HepG2 (cell line): Measurements from ENCODE around the gene OR8G5. TPM values are rescaled to one million over a fixed set of nuclear protein-coding genes. Genes with fewer than 3 reads are reported as not detected.

Experiments
- ATAC-seq: fragments of 200-7000 bp; cut with Tn5 transposase; 3 replicates; pipeline ENCODE4 v1.9.1; 2020; ENCODE audit warnings: mild to moderate bottlenecking, moderate library complexity
- BruUV-seq: library from RNA; stranded (reverse); fragments of 400-500 nt; replicated peaks from 2 replicates; lab custom pipeline; 2021; lab: Mats Ljungman, UMichigan
- CTCF ChIA-PET: fragments of 300-600 bp; formaldehyde crosslinking; extraction: SDS; loops from one replicate; lab custom pipeline; 2021; ENCODE audit warnings: low total read pairs, inconsistent platforms, low intra/inter-chr PET ratio; lab: Yijun Ruan, JAX
- POLR2A ChIA-PET: fragments of 350-600 bp; sonication (Branson Sonifier 250); formaldehyde crosslinking; loops from one replicate; lab custom pipeline; 2020; ENCODE audit warnings: antibody characterized with exemption, inconsistent platforms; lab: Yijun Ruan, JAX
- DNase-seq: peaks from one replicate; pipeline ENCODE4 v3.0.0-alpha.2; 2015; ENCODE audit warnings: low spot score
- FAIRE-seq: peaks from 3 replicates; lab custom pipeline; 2011; peaks lifted over from hg19 to GRCh38; lab: Jason Lieb, UNC
- H2AFZ ChIP-seq: one replicate; pipeline ENCODE4 v1.6.1; 2011; ENCODE audit warnings: low read length, inconsistent platforms
- H3K27ac ChIP-seq: fragments of 300-600 bp; 3 replicates; pipeline ENCODE4 v1.8.0; 2011; ENCODE audit warnings: mixed run types, mild to moderate bottlenecking, mixed read lengths, low read length, inconsistent platforms; ENCODE audit not compliant: insufficient read depth; ENCODE audit errors: extremely low read length
- H3K27me3 ChIP-seq, 2 experiments: fragments of 200-600 bp in 1 of 2; 2 replicates in 1 of 2; 3 replicates in 1 of 2; pipeline versions ENCODE4 v1.6.0 to v1.8.0; 2011; ENCODE audit warnings: low read length in 2 of 2, mild to moderate bottlenecking in 2 of 2, moderate library complexity in 2 of 2, inconsistent platforms in 1 of 2; ENCODE audit not compliant: insufficient read depth in 2 of 2, control insufficient read depth in 1 of 2
- H3K36me3 ChIP-seq, 2 experiments: fragments of 200-600 bp in 1 of 2; replicated peaks in 1 of 2; 2 replicates in 1 of 2; 3 replicates in 1 of 2; pipeline versions ENCODE4 v1.5.1 to v1.8.0; 2011; ENCODE audit warnings: low read length in 2 of 2, inconsistent platforms in 1 of 2; ENCODE audit not compliant: insufficient read depth in 2 of 2, control insufficient read depth in 1 of 2
- H3K4me1 ChIP-seq: 2 replicates; pipeline ENCODE4 v1.5.1; 2012; ENCODE audit warnings: low read length, inconsistent platforms; ENCODE audit not compliant: insufficient read depth
- H3K4me2 ChIP-seq: 2 replicates; pipeline ENCODE4 v1.6.0; 2011; ENCODE audit warnings: low read depth, low read length, inconsistent platforms
- H3K4me3 ChIP-seq, 3 experiments: fragments of 200-600 bp in 1 of 3; sonication (generic), shearing (Covaris generic) in 1 of 3; replicated peaks in 1 of 3; 2 replicates each; pipeline ENCODE4 v1.5.1; 2011 to 2016; ENCODE audit warnings: low read length in 3 of 3, inconsistent platforms in 2 of 3, low read depth in 2 of 3, mild to moderate bottlenecking in 2 of 3, control low read depth in 1 of 3, mixed read lengths in 1 of 3; ENCODE audit not compliant: insufficient read depth in 1 of 3
- H3K79me2 ChIP-seq: one replicate; pipeline ENCODE4 v1.6.1; 2011; ENCODE audit warnings: low read length, inconsistent platforms; ENCODE audit not compliant: insufficient read depth
- H3K9ac ChIP-seq: 2 replicates; pipeline ENCODE4 v1.6.0; 2011; ENCODE audit warnings: mild to moderate bottlenecking, low read depth, low read length, inconsistent platforms; ENCODE audit not compliant: insufficient read depth
- H3K9me3 ChIP-seq: 2 replicates; pipeline ENCODE4 v1.5.1; 2012; ENCODE audit warnings: mild to moderate bottlenecking, low read length
- H4K20me1 ChIP-seq: 2 replicates; pipeline ENCODE4 v1.6.0; 2011; ENCODE audit warnings: inconsistent platforms, mild to moderate bottlenecking, low read length, moderate library complexity; ENCODE audit not compliant: insufficient read depth
- CC2D1A ChIP-seq: sonication (generic); formaldehyde crosslinking; IDR thresholded peaks from 2 replicates; pipeline ENCODE4 v1.8.1; 2023; ENCODE audit warnings: mild to moderate bottlenecking, missing genetic modification reagents
- JARID2 ChIP-seq: sonication (generic); formaldehyde crosslinking; IDR thresholded peaks from 2 replicates; pipeline ENCODE4 v1.8.1; 2023; ENCODE audit warnings: missing genetic modification reagents, inconsistent platforms; ENCODE audit not compliant: insufficient replicate concordance
- MXD4 ChIP-seq: IDR thresholded peaks from 2 replicates; pipeline ENCODE4 v1.6.1; 2016; ENCODE audit warnings: mild to moderate bottlenecking, missing biosample characterization, missing genetic modification reagents
- POLR2AphosphoS5 ChIP-seq: IDR thresholded peaks from 2 replicates; pipeline ENCODE4 v1.6.1; 2012; ENCODE audit warnings: low read depth, low read length
- SP5 ChIP-seq: IDR thresholded peaks from 2 replicates; pipeline ENCODE4 v1.6.1; 2016; ENCODE audit warnings: low read depth, borderline replicate concordance
- ZBTB34 ChIP-seq: sonication (generic); formaldehyde crosslinking; IDR thresholded peaks from 2 replicates; pipeline ENCODE4 v1.8.0; 2022; ENCODE audit warnings: mild to moderate bottlenecking, missing genetic modification reagents
- ZNF136 ChIP-seq: sonication (generic); formaldehyde crosslinking; IDR thresholded peaks from 2 replicates; pipeline ENCODE4 v1.8.1; 2022; ENCODE audit warnings: low read depth, mild to moderate bottlenecking, moderate library complexity, missing genetic modification reagents
- ZNF276 ChIP-seq: sonication (generic); formaldehyde crosslinking; IDR thresholded peaks from 2 replicates; pipeline ENCODE4 v1.4.0; 2020; ENCODE audit warnings: mild to moderate bottlenecking, low read depth, missing genetic modification reagents
- ZNF44 ChIP-seq: sonication (generic); formaldehyde crosslinking; IDR thresholded peaks from 2 replicates; pipeline ENCODE4 v1.5.1; 2020; ENCODE audit warnings: mild to moderate bottlenecking, missing genetic modification reagents
- ZNF670 ChIP-seq: sonication (generic); formaldehyde crosslinking; IDR thresholded peaks from 2 replicates; pipeline ENCODE4 v1.8.0; 2022; ENCODE audit warnings: mild to moderate bottlenecking, missing genetic modification reagents, borderline replicate concordance
- WGBS: methylation state at CpG from one replicate; pipeline ENCODE4 v1.1.6; 2017; ENCODE audit warnings: low lambda C conversion rate; 5-methylcytosine and 5-hydroxymethylcytosine counted together
- in situ Hi-C: cut with HindIII; loops from 2 replicates; pipeline ENCODE4 v1.10.0; 2017; ENCODE audit warnings: low pct_unique_long_range_greater_than_20kb; ENCODE audit not compliant: extremely low pct_ligation_motif_present
- intact Hi-C: fragments of 100-400 bp; cut with micrococcal nuclease; formaldehyde crosslinking; loops from one replicate; pipeline ENCODE4 v1.10.0; 2022; ENCODE audit not compliant: unreplicated experiment
- polyA plus RNA-seq, 8 experiments: library from polyadenylated mRNA; depleted of rRNA in 3 of 8; stranded (reverse) in 7 of 8; unstranded in 1 of 8; fragments of >200 nt; fragmentation: Illumina TruSeq in 4 of 8; extraction: Trizol in 4 of 8; gene quantifications; 2 replicates each; pipeline versions ENCODE4 v1.2.1 to v1.2.3, GENCODE V29; 2011 to 2016; ENCODE audit warnings: low read depth in 4 of 8, missing spikeins in 1 of 8, mixed read lengths in 1 of 8; ENCODE audit not compliant: insufficient read depth in 1 of 8
- total RNA-seq, 5 experiments: library from RNA; depleted of rRNA; stranded (reverse); fragments of >200 nt; fragmentation: Illumina TruSeq; extraction: Trizol; gene quantifications; 2 replicates each; pipeline ENCODE4 v1.2.3, GENCODE V29; 2016; ENCODE audit warnings: low read depth in 1 of 5
- TF ChIP-seq, protein P1 (sequence below): sonication (generic); formaldehyde crosslinking; IDR thresholded peaks from 2 replicates; pipeline ENCODE4 v1.4.0; 2020; ENCODE audit warnings: missing genetic modification reagents
- TF ChIP-seq, protein P2 (sequence below): sonication (generic); formaldehyde crosslinking; IDR thresholded peaks from 2 replicates; pipeline ENCODE4 v1.5.1; 2020; ENCODE audit warnings: missing genetic modification reagents, mild to moderate bottlenecking, borderline replicate concordance
- TF ChIP-seq, protein P3 (sequence below): IDR thresholded peaks from 2 replicates; pipeline ENCODE4 v1.6.1; 2016
- TF ChIP-seq, protein P4 (sequence below): sonication (generic); formaldehyde crosslinking; IDR thresholded peaks from 2 replicates; pipeline ENCODE4 v1.5.1; 2020; ENCODE audit warnings: missing genetic modification reagents, mild to moderate bottlenecking, borderline replicate concordance

The OR8G5 gene
- total and polyA plus RNA-seq, 2 of the 13 experiments (the other 11 are each of a cell fraction or from before 2014, with no cell fraction given) = not detected

DNA sequence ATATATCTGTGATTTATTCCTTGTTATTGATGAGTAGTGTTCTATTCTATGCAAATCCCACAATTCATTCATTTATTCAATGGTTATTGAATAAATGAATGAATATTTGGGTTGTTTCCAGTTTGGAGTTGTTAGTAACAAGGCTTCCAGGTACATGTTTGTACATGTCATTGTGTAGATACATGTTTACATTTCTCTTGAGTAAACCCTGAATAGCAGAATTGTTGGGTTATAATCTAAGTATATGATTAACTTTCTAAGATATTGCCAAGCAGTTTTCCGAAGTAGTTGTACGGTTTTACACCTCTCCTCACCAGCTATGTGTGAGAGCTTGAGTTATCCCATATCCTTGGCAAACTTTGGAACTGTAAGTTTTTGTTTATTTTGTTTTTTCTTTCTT lies 33.8 kb upstream of the OR8G5 start:
- BruUV-seq = no TSS peak
- 0% methylated on average over 2 of the region's 2 CpGs for WGBS
- Histone ChIP-seq H3K9me3 (no peaks in the 10 kb centered on the region), H3K4me2 (no peak overlapping the region), H3K27me3 (no peaks in the 10 kb centered on the region; a peak in 1 of 5 replicates), H3K9ac (no peak overlapping the region), H3K36me3 (no peaks in the 10 kb centered on the region), H3K4me3 (no peak overlapping the region), H3K27ac (no peak overlapping the region), H4K20me1 (no peaks in the 10 kb centered on the region), H3K79me2 (no peaks in the 10 kb centered on the region), H2AFZ (no peak overlapping the region), H3K4me1 (no peaks in the 10 kb centered on the region)
- DNase-seq = no peak
- no peak for FAIRE-seq
- ChIA-PET POLR2A (no interaction called here), CTCF (no interaction called here)
- no peak for ATAC-seq
- intact Hi-C loops (no loop called here), in situ Hi-C loops (loop anchor here (10.0 kb wide), 1 partner anchor 62 kb away; no protein-coding TSS in a partner anchor)
- TF ChIP-seq POLR2AphosphoS5 (no peak), ZNF276 (CRISPR knock-in tag) (no peak), ZNF44 (CRISPR knock-in tag) (no peak), ZNF136 (CRISPR knock-in tag) (no peak), SP5 (no peak), JARID2 (CRISPR knock-in tag) (no peak), ZNF670 (CRISPR knock-in tag) (no peak), MXD4 (no peak), CC2D1A (CRISPR knock-in tag) (no peak), ZBTB34 (no peak)
- TF ChIP-seq, protein P1, sequence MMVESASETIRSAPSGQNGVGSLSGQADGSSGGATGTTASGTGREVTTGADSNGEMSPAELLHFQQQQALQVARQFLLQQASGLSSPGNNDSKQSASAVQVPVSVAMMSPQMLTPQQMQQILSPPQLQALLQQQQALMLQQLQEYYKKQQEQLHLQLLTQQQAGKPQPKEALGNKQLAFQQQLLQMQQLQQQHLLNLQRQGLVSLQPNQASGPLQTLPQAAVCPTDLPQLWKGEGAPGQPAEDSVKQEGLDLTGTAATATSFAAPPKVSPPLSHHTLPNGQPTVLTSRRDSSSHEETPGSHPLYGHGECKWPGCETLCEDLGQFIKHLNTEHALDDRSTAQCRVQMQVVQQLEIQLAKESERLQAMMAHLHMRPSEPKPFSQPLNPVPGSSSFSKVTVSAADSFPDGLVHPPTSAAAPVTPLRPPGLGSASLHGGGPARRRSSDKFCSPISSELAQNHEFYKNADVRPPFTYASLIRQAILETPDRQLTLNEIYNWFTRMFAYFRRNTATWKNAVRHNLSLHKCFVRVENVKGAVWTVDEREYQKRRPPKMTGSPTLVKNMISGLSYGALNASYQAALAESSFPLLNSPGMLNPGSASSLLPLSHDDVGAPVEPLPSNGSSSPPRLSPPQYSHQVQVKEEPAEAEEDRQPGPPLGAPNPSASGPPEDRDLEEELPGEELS (CRISPR knock-in tag) = no peak
- TF ChIP-seq, protein P2, sequence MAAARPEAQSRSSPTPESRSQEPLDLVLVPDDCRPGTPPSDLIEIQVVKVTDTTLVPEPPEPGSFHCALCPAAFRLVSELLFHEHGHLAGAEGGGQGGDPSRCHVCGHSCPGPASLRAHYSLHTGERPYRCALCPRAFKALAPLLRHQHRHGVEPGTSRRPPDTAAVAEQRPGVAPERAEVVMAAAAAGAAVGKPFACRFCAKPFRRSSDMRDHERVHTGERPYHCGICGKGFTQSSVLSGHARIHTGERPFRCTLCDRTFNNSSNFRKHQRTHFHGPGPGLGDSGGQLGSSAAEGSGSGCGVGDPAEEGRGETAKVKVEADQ (CRISPR knock-in tag) = no peak
- TF ChIP-seq, protein P3, sequence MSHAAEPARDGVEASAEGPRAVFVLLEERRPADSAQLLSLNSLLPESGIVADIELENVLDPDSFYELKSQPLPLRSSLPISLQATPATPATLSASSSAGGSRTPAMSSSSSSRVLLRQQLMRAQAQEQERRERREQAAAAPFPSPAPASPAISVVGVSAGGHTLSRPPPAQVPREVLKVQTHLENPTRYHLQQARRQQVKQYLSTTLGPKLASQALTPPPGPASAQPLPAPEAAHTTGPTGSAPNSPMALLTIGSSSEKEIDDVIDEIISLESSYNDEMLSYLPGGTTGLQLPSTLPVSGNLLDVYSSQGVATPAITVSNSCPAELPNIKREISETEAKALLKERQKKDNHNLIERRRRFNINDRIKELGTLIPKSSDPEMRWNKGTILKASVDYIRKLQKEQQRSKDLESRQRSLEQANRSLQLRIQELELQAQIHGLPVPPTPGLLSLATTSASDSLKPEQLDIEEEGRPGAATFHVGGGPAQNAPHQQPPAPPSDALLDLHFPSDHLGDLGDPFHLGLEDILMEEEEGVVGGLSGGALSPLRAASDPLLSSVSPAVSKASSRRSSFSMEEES (CRISPR knock-in tag) = no peak
- TF ChIP-seq, protein P4, sequence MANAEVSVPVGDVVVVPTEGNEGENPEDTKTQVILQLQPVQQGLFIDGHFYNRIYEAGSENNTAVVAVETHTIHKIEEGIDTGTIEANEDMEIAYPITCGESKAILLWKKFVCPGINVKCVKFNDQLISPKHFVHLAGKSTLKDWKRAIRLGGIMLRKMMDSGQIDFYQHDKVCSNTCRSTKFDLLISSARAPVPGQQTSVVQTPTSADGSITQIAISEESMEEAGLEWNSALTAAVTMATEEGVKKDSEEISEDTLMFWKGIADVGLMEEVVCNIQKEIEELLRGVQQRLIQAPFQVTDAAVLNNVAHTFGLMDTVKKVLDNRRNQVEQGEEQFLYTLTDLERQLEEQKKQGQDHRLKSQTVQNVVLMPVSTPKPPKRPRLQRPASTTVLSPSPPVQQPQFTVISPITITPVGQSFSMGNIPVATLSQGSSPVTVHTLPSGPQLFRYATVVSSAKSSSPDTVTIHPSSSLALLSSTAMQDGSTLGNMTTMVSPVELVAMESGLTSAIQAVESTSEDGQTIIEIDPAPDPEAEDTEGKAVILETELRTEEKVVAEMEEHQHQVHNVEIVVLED (CRISPR knock-in tag) = no peak
